DMS53 (cell line): ENCODE measurements around the gene MGAT3.

Source experiments
- DNase-seq: peaks from one replicate; lab custom pipeline; 2025; lab: John Stamatoyannopoulos, UW

The MGAT3 gene

GRCh38 chr22:39429186-39429585 lies 27.6 kb upstream of the MGAT3 start:
- DNase-seq = no peak

DNA sequence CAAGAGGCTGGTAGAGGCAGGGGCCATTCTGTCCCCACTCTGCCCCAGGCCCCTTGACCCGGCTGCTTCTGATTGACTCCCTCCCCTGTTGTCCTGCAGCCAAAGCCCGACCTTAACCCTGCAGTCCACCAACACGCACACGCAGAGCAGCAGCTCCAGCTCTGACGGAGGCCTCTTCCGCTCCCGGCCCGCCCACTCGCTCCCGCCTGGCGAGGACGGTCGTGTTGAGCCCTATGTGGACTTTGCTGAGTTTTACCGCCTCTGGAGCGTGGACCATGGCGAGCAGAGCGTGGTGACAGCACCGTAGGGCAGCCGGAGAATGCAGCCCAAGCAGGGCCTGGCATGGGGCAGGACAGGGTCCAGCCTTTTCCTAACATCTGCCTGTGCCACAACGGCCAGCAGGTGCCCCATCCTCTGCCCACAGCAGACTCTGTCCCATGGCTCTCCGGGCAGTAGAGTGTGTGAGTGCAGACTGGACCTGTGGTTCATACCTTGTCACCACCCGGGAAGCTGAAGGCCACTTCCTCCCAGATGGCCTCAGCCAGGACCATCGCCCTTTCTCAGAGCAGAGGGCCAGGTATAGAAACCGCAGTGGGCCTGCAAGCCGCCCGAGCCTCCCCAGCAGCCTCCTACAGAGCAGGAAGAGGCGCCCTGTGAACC lies 26.8 kb upstream of the MGAT3 start:
- no peak for DNase-seq

DNA sequence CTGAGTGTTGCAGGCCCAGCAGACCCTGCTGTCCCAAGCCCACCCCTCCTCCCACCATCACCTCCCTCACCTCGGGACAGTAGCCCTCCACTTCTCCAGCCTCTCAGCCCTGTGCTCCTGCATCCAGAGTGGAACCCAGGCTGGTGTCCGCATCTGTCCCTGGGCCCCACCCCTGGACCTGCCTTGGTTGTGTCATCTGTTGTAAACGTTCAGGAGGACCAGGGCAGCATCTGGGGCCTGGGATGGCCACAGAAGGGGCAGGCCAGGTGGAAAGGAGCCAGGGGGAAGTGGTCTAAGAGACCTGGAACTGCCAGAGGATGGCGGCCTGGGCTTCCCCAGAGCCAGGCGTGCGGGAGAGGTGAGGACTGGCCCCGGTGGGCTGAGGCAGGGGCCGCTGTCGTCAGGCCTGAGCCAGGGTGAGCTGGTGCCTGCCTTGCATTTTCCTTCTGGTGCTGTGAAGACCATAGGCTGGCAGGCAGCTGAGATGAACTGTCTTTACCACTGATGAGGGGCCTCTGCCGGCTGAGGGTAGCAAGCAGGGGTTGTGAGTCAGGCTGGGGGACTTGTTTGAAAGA lies 26.1 kb upstream of the MGAT3 start:
- DNase-seq = no peak

GRCh38 chr22:39431216-39431801 lies 25.5 kb upstream of the MGAT3 start:
- no peak for DNase-seq

- DNase-seq = no peak
Measured at GRCh38 chr22:39431821-39432251, 25.0 kb upstream of the MGAT3 start.

DNA sequence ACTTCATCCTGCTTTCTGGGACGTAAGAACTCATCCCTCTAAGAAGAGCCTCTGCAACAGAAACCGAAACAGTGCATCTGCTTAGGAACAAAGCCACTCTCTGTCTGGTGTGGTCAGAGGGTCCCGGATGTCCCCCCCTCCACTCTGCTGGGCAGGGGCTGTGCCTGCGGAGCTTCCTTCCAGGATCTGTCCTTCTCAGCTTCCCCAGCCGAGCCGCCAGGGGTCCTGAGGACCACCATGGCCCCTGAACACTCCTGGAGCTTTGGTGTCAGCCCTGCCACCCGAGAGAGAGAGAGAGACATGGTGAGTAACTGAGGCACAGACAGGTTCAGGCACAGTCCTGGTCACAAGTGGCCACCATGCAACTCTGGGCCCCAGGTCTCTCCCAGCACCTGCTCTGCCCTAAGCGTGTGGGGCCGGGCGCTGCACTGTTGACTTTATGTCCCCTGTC lies 24.4 kb upstream of the MGAT3 start:
- DNase-seq = no peak

DNA sequence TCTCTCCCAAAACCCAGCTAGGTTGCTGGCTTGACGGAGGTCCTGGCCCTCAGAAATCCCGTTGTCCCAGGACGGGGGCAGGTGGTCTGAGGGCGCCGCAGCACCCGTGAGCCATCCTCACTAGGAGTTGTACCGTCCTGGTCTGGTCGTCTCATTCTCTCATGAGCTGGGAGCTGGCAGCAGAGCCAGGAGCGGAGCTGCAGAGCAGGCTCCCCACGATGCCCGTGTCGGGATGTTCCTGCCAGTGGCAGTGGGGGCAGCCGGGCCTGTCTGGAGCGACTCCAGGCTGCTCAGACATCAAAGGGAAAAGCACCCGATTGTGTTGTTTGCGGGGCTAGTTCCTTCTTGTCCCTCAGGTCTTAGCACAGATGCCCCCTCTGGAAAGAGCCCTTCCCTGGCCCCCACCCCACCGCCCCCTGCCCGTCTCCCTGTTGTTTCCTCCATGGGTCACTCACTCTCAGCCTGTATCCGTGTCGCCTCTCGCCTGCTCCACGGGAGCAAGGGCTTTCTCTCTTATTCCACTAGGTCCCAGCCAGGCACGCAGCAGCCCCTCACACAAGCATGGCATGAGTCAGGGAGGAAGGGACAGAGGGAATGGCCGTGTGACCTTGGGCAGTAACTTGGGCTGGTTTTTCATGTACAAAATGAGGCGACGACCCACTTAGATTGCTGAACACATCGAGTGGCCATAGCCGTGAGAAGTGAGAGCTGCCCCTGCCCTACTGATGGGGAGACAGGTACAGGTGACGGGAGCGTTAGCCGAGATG lies 23.2 kb upstream of the MGAT3 start:
- no peak for DNase-seq

DNA sequence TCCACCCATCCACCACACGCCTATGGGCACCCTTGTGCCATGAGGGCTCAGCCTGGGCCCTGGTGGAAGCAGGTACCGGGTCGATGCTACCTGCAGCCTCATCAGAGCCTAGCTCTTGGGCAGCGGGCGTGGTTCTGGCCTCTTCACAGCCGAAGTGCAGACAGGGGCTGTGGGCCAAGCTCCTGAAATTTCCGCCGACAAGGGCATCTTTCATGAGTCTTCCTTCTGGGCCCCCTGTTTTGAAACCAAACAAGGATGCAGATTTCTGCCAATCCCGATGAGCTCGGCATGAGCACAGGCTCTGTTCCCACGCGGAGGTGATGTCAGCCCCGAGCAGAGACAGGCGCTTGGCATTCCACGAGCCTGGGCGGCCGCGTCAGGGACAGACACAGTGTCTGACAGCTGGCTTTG lies 22.6 kb upstream of the MGAT3 start:
- no peak for DNase-seq

GRCh38 chr22:39434721-39435120 lies 22.1 kb upstream of the MGAT3 start:
- no peak for DNase-seq

GRCh38 chr22:39435616-39436015 lies 21.2 kb upstream of the MGAT3 start:
- no peak for DNase-seq

DNA sequence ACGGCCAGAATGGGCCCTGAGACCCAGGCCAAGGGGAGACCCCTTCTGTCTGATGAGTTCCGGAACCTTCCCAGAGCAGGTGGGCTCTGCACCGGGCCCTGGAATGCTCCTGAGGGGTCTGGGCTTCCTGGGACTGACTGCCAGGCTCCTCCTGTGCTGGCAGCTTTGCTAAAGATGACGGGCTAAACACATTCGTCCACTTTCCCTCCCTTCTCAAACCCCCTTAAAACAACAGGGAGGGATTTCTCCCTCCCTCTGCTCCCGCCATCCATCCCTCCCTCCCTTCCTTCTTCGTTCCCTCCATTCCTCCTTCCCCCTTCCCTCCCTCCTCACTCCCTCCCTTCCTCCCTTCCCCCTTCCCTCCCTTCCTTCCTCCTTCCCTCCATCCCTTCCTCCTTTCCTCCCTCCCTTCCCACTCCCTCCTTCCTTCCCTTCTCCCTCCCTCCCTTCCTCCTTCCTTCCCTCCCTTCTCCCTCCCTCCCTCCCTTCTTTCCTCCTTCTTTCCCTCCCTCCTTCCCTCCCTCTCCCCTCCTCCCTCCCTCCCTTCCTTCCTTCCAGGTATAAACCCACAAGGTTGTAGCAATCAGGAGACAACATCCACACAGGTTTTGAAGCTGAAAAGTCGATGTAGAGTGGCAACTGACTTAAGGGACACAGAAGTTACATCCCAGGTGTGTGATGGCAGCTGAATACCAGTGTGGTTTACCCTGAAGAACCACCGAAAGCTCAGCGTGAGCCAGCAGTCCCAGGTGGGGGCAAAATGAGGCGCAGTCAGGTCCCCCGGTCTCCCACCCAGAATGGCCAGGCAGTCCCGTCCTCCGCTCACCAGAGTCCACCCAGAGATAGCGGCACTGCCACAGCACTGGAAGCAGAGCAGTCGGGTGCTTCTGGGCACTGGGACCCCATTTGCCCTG lies 18.8 kb upstream of the MGAT3 start:
- DNase-seq = no peak

DNA sequence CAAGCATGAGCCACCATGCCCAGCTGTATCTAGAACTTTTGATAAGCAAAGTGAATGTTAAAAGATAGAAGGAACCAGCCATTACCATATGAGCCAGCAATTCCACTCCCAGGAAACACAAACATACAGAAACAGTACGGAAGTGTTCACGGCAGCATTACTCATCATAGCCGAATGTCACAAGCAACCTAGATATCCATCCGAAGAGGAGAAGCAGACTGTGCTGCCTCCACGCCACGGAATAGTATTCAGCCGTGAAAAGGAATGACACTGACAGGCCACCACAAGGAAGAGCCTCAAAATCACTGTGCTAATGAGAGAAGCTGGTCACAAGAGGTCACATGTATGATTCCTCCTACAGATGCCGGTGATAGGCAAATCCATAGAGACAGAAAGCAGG lies 17.6 kb upstream of the MGAT3 start:
- no peak for DNase-seq

GRCh38 chr22:39443398-39443797 lies 13.4 kb upstream of the MGAT3 start:
- DNase-seq = no peak

DNA sequence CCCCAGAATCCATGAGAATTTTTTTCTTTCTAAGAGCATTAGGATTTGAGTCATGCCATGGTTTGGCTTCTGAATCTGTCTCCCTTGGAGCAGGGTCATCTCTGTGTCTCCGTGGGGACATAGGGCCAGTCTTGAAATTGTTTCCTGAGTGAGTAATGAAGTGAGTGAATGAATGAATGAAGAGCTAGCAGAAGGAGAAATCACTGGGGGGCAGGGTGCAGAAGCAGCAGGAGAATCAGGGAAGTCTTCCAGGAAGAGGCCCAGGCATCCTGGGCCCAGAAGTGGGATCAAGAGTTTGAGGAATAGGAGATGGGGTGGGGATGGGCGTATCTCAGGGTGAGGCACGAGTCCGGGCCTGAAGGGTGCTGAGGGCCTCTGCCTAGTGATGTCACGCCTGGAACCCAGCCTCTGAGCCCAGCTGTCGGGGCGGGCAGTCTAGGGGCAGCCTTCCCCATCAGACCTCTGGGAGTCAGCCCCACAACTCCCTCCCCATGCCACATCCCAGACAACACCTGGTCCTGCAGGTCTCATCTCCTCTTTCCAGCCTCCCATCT lies 12.5 kb upstream of the MGAT3 start:
- DNase-seq = no peak

DNA sequence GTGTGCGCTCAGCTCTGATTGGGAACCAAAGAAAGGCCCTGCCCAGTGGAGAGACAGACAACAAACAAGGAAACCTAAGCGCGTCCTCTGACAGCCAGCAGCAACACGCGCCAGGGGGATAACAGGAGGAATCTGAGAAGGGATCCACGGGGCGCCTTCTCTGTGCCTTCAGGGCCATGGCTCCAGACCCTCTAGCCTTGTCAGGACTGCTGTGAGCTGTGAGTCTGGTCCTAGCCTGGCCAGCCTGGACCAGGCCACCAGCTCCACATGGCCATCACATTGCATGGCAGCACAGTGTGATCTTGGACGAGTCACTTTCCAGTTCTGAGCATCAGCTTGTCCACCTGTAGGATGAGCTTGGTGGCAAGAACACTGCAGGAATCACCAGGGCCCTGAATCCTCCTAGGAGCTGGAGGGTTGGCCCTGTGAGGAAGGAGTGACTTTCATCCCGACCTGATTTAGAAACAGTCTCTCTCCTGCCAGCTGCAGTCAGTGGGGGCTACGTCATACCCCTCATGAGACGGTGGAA lies 11.8 kb upstream of the MGAT3 start:
- DNase-seq = no peak

- no peak for DNase-seq
Measured at GRCh38 chr22:39445678-39446077, 11.1 kb upstream of the MGAT3 start.

DNA sequence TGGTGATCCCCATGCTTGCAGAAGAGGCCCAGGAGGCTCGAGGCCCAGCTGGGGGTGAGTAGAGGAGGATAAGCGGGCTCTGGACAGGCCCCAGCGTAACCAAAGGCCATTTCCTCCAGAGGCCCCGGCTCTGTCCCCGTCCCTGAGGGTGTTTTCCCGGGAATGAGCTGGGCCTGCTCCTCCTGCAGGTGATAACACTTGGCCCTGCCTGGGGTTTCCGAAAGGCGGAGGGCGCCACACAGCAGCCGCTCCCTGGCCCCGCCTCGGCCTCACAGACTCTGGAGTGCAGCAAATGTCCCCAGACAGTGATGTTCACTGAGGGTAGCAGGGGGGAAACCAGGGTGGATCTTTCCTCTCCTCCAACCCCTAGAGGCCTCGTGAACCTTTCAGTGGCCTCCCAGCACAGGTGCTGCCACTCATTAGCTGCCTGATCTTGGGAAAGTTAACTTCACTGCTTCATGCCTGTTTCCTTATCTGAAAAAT lies 10.5 kb upstream of the MGAT3 start:
- DNase-seq = no peak

- DNase-seq = no peak
Measured at GRCh38 chr22:39448205-39449054, 8.4 kb upstream of the MGAT3 start.

DNA sequence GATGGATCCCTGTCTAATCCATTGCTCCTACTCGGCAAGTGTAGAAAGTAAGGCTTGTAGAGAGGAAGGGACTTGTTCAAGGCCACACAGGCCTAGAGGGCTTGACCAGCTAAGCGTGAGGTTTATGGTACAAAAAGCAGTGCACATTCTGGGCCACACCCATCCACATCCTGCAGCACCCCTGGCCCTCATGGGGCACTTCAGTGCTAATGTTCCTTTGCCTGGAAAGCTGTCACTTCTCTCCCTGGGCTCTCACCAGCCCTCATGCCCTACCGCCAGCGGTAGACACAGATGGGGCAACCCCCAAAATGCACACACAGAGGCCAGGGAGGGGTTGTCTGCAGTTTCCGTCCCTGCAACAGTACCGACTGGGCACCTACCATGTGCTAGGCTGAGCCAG lies 7.1 kb upstream of the MGAT3 start:
- no peak for DNase-seq
